AG20443 (cell line): ENCODE data around the gene RBCK1.

ENCODE experiments used
- DNase-seq: peaks from one replicate; pipeline ENCODE4 v3.0.0; 2012; ENCODE audit warnings: low spot score, mixed read lengths

Gene RBCK1

DNA sequence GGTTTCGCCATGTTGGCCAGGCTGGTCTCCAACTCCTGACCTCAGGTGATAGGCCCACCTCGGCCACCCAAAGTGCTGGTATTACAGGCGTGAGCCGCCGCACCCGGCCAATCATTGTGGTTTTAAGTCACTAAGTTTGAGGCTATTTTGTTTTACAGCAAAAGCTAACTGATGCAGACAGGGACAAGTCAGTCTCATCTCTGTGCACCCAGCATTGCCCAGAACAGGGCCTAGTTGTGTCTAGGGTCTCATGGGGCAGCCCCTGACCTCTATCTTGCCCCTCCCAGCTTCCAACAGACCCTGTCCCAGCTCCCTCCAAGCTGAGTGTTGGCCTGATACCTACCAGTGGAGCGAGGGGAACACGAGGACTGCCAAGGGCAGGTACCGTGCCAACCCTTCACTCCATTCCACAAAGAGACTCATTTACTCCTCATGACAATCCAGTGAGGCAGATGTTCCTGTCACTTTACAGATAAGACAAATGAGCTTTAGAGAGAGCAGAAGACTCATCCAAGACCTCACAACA, 8.9 kb upstream of the RBCK1 start:
- DNase-seq: no peak

DNA sequence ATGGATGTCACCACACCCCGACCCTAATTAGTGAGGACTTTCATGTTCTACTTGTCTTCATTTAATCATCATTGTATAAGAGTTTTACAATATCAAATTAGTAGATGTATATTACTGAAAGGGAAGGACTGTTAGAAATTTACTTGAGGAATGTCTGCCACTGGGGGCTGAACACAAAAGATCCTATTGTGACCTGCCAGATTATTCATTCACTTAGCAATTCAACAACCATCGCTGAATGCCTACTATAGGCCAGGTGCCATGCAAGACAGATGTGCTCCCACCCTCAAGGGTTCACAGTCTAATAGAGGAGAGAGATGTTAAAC, 8.0 kb upstream of the RBCK1 start:
- DNase-seq: no peak

GRCh38 chr20:400454-401275, 7.4 kb upstream of the RBCK1 start:
- no peak for DNase-seq

- no peak for DNase-seq
These were observed 6.2 kb upstream of the RBCK1 start for GRCh38 chr20:401682-402495.

DNA sequence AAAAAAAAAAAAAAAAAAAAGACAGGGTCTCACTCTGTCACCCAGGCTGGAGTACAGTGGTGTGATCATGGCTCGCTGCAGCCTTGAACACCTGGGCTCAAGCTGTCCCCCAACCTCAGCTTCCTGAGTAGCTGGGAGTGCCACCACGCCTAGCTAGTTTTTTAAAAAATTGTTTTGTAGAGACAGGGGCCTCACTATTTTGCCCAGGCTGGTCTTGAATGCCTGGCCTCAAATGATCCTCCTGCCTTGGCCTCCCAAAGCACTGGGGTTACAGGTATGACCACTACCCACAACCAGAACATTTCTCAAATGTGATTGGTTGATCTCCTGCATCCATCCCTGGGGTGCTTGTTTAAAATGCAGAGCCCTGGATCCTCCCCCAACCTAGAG, 5.6 kb upstream of the RBCK1 start:
- DNase-seq: no peak

GRCh38 chr20:402898-403581, 5.1 kb upstream of the RBCK1 start:
- DNase-seq: no peak

- DNase-seq: no peak
These were observed 4.5 kb upstream of the RBCK1 start for GRCh38 chr20:403582-403957.

DNA sequence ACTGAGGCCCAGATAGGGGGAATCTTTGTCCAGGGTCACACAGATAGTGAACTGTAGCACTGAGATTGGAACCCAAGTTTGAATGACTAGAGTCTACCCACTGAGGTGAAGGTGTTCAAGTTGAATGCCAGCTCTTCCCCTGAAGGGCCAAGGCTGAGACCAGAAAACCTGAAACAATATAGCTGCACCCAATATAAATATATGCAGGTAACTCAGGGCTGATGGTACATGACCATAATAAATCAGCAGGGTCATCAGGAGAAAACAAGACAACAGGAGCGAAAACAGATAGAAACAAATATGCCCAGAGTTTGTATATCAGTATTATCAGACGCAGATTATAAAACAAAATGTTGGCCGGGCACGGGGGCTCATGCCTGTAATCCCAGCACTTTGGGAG, 4.0 kb upstream of the RBCK1 start:
- no peak for DNase-seq

DNA sequence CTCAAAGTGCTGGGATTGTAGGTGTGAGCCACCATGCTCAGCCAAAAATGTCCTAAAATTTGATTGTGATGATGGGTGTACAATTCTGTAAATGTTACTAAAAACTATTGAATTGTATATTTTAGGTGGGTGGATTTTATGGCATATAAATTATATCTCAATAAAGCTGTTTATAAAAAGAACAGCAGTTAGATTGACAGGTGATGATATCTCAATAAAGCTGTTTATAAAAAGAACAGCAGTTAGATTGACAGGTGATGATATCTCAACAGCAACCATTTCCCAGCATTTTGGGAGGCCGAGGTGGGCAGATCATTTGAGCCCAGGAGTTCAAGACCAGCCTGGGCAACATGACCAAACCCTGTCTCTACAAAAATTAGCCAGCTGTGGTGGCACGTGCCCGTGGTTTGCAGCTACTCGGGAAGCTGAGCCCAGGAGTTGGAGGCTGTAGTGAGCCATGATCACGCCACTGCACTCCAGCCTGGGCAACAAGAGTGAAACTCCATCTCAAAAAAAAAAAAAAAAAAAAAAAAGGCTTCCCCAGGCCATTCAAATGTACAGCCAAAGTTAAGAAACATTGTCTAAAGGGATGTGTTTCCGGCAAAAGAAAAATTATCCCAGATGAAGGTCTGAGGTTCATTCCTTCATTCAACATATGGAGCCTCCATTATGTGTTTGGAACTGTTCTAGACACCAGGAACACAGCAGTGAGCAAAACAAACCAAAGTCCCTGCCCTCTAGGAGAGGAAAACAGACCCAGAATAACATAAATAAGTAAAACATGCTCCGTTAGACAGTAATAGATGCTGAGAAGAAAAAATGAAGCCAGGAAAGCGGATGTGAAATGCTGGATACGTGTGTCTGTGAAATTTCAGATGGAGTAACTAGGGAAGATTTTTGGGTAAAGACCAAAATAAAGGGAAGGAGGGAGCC, 1.6 kb upstream of the RBCK1 start:
- no peak for DNase-seq

- peak; percentile 95 for DNase-seq
These were observed 756 bp upstream of the RBCK1 start for GRCh38 chr20:407133-407952.

DNA sequence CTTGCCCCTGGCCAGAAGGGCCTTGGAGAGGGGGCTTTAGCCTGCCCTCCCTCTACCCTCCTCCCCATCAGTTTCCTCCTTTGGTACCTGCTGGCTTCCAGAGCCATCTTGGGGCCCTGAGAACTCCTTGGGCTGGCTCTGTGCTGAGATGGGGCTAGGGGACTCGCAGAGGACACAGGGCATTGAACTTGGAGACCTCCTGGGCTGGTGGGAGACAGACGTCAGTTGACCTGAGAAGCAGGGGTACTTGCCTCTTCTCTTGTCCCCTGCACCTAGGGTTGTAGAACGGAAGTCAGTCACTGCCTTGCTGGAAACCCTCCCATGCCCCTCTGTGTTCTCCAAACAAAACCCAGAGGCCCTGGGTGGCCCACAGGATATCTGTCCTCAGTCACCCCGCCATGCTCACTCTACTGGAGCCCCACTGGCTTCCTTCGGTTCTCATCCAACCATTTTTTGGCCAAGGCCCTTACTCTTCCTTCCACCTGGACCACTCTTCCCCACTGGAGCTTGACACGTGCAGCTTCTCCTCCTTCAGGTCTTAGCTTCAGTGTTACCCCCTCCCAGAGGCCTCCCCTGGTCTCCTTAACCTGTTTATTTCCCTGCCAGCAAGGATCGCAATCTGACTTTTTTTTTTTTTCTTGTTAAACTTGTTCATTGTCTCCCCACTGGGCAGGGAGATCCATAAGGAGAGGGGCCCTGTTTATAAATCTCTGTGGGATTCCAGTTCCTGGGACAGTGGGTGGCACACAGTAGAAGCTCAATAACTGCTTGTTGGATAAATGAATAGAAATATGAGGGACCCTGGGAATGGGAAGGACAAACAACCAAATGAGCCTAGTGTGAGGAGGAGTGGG, 971 bp downstream of the RBCK1 start:
- no peak for DNase-seq

DNA sequence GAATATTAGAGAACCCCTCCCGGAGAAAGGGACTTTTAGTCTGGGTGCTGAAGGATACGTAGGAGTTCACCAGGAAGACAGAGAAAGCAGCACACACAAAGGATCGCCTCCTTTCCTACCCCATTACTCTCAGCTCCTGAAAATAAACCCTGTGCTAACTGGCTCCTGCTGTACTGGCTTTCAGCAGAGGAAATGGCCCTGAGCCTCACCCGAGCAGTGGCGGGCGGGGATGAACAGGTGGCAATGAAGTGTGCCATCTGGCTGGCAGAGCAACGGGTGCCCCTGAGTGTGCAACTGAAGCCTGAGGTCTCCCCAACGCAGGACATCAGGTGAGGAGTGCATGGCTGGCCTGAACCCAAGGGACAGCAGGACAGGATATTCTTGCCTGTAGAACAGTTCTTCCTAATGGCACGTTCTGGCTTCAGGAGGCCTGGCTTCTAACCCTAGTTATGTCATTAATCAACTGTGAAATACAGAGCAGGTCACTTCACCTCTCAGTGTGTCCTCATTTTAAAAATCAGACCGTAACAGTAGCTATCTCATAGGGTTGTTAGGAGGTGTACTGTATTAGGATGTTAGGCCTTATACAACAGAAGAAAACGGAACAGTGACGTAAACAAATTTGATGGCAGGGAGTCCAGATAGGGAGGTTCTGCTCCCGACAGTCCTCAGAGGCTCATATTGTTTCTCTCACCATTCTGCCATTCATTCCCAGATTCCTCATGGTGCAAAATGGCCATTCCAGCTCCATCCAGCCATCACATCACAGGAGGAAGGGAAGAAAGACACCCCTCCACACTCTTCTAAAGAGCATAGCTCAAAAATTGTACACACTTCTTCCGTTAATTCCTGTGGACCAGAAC, 1.8 kb downstream of the RBCK1 start:
- DNase-seq: no peak

DNA sequence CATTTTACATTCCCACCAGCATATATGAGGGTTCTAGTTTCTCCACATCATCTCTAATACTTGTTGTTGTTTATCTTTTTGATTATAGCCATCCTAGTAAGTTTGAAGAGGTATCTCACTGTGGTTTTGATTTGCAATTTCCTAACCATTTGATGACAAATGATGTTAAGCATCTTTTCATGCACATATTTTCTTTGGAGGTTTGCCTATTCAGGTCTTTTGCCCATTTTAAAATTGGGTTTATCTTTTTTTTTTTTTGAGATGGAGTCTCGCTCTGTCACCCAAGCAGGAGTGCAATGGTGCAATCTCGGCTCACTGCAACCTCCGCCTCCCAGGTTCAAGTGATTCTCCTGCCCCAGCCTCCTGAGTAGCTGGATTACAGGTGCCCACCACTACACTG, 4.0 kb downstream of the RBCK1 start:
- no peak for DNase-seq

DNA sequence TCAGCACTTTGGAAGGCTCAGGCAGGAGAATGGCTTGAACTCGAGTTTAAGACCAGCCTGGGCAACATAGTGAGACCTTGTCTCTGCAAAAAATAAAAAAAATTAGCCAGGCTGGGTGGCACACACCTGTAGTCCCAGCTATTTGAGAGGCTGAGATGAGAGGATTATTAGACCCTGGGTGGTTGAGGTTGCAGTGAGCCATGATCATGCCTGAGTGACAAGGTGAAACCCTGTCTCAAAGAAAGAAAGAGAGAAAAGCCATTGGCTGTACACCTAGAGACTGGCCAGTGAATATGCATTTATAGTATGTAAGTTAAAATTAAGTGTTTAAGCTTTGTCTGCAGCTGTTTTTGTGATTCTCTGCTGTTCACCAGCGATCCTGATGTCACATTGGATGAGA, 6.1 kb downstream of the RBCK1 start:
- no peak for DNase-seq

- DNase-seq: no peak
These were observed 7.8 kb downstream of the RBCK1 start for GRCh38 chr20:415820-416322.

DNA sequence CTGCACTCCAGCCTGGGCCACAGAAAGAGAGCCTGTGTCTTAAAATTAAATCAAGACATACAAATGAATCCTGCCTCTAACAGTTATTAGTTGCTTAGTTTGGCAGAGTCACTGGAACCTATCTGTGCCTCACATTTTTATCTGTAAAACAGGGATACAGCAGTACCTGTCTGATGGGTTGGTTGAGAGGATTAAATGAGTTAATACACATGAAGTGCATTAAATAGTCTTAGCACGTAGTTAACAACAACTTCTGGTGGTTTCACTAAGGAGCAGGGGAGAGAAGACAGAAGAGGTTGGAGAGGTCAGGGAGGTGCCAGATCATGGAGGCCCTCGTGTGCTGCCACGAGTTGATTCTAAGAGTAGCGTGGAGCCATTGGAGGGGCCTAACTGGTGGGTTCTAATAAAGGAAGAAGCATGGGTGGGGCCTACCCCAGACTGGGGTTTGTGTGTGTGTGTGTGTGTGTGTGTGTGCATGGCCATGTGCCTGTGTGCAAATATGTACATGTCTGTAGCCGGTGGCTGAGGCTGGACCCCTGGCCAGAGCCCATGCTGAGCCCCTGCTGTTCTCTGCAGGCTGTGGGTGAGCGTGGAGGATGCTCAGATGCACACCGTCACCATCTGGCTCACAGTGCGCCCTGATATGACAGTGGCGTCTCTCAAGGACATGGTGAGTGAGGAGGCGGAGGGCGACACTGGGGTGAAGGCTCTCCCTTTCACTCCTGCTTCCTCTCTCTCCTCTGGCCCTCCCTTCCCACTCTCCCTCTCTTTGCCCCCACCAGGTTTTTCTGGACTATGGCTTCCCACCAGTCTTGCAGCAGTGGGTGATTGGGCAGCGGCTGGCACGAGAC, 9.1 kb downstream of the RBCK1 start:
- DNase-seq: no peak

DNA sequence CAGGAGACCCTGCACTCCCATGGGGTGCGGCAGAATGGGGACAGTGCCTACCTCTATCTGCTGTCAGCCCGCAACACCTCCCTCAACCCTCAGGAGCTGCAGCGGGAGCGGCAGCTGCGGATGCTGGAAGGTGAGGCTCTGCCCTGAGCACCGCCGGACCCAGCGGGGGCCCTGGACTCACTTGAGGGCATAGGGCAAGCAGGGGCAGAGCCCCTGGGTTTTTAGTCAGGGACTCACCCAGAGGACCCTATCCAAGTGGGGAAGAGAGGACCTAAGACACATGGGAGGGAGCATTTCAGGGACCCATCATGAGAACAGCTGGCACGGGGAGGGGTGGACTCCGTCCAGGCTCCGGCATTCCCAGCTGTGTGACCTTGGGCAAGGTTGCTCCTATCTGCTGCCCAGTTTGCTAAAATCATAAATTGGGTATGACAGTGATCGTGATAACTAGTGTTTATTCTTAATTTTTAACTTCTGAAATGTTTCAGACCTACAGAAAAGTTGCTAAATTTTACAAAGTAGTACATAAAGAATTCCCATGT, 9.8 kb downstream of the RBCK1 start:
- DNase-seq: no peak
